AG08396 (cell line): ENCODE data around the gene P4HA1.
"Not testable (repeated sequence)": the region's sequence is repeated elsewhere in the genome, so short reads cannot be mapped to it uniquely, and the experiment has no call there.

Source experiments
- DNase-seq: peaks from one replicate; pipeline ENCODE4 v3.0.0; 2012; ENCODE audit warnings: low spot score, mixed read lengths

P4HA1 gene

GRCh38 chr10:73042130-73042529 lies 54.5 kb downstream of the P4HA1 start:
- no peak for DNase-seq

- peak; percentile 36 for DNase-seq
These were observed 57.0 kb downstream of the P4HA1 start for GRCh38 chr10:73039635-73040034.

DNA sequence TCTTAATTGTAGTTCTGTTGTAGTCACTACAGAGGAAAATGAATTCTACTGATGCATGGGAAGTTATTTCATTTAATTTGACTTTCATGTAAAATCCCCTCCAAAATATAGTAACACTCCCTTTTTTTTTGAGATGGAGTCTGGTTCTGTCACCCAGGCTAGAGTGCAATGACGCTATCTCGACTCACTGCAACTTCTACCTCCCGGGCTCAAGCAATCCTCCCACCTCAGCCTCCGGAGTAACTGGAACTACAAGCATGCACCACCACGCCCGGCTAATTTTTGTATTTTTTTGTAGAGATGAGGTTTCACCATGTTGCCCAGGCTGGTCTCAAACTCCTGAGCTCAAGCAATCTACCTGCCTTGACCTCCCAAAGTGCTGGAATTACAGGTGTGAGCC lies 60.4 kb downstream of the P4HA1 start:
- DNase-seq, result not testable (repeated sequence)

GRCh38 chr10:73032536-73032935 lies 64.1 kb downstream of the P4HA1 start:
- no peak for DNase-seq

DNA sequence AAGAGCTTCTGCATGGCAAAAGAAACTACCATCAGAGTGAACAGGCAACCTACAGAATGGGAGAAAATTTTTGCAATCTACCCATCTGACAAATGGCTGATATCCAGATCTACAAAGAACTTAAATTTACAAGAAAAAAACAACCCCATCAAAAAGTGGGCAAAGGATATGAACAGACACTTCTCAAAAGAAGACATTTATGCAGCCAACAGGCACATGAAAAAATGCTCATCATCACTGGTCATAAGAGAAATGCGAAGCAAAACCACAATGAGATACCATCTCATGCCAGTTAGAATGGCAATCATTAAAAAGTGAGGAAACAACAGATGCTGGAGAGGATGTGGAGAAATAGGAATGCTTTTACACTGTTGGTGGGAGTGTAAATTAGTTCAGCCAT lies 70.0 kb downstream of the P4HA1 start:
- not testable (repeated sequence) for DNase-seq

DNA sequence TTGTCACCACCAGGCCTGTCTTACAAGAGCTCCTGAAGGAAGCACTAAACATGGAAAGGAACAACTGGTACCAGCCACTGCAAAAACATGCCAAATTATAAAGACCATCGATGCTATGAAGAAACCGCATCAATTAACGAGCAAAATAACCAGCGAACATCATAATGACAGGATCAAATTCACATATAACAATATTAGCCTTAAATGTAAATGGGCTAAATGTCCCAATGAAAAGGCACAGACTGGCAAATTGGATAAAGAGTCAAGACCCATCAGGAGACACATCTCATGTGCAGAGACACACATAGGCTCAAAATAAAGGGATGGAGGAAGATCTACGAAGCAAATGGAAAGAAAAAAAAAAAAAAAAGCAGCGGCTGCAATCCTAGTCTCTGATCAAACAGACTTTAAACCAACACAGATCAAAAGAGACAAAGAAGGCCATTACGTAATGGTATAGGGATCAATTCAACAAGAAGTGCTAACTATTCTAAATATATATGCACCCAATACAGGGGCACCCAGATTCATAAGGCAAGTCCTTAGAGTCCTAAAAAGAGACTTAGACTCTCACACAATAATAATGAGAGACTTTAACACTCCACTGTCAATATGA lies 73.1 kb downstream of the P4HA1 start:
- not testable (repeated sequence) for DNase-seq

- DNase-seq, result not testable (repeated sequence)
These were observed 73.7 kb downstream of the P4HA1 start for GRCh38 chr10:73022961-73023360.

- not testable (repeated sequence) for DNase-seq
These were observed 75.0 kb downstream of the P4HA1 start for GRCh38 chr10:73021538-73022164.

- DNase-seq, result no peak
These were observed 75.6 kb downstream of the P4HA1 start for GRCh38 chr10:73021050-73021449.

- DNase-seq, result no peak
These were observed 77.6 kb downstream of the P4HA1 start for GRCh38 chr10:73019100-73019499.

DNA sequence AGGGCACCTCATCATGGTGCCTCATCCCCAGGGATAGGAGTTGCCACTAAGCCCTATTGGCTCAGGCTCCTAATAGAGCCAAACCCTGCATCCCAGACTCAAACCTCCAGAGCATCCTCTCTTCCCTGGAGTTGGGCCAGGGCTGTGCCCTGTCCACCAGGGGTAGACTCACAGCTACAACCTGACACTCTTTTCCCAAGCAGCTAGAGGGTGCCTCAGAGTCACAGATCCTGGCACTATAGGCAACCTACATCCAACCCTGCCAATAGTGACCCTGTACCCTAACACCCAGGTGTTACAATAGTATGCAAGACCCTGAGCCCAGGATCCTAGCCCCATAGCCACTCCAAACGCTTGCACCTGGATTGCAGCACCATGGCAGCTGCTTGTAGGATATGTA lies 78.0 kb downstream of the P4HA1 start:
- no peak for DNase-seq

GRCh38 chr10:73017955-73018480 lies 78.6 kb downstream of the P4HA1 start:
- peak; percentile 8 for DNase-seq

- DNase-seq, result no peak
These were observed 80.9 kb downstream of the P4HA1 start for GRCh38 chr10:73015779-73016178.

DNA sequence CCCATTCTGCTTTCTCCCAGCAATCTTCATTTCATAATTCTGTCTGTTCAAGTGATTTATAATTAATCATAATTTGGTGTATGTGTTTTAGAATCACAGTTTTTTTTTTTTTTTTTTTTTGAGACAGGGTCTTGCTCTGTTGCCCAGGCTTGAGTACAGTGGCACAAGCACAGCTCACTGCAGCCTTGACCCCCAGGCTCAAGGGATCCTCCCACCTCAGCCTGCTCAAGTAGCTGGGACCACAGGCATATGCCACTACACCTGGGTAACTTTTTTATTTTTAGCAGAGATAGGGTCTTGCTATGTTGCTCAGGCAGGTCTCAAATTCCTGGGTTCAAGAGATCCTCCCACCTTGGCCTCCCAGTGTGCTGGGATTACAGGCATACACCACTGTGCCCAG lies 92.8 kb downstream of the P4HA1 start:
- no peak for DNase-seq

GRCh38 chr10:73000973-73001372 lies 95.7 kb downstream of the P4HA1 start:
- no peak for DNase-seq

DNA sequence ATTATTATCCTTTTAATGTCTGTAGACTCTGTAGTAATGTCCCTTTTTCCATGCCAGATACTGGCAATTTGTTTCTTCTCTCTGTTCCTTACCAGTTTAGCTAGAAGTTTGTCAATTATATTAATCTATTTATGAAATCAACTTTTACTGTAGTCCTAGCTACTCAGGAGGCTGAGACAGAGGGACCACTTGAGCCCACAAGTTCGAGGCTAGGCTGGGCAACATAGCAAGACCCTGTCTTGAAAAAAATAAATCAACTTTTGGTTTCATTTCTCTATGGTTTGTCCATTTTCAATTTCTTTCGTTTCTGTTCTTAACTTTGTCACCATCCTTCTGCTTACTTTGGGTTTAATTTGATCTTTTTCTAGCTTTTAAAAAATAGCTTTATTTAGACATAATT lies 99.6 kb downstream of the P4HA1 start:
- DNase-seq, result no peak

GRCh38 chr10:72995459-72995858 lies 101.2 kb downstream of the P4HA1 start:
- not testable (repeated sequence) for DNase-seq

DNA sequence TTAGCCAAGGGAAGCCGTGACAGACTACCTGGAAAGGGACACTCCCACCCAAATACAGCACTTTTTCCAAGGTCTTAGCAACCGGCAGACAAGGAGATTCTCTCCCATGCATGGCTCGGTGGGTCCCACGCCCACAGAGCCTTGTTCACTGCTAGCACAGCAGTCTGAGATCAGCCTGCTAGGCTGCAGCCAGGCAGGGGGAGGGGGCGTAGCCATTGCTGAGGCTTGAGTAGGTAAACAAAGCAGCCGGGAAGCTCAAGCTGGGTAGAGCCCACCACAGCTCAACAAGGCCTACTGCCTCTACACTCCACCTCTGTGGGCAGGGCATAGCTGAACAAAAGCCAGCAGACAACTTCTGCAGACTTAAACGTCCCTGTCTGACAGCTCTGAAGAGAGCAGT lies 106.9 kb downstream of the P4HA1 start:
- not testable (repeated sequence) for DNase-seq

GRCh38 chr10:72984618-72985017 lies 112.0 kb downstream of the P4HA1 start:
- DNase-seq, result not testable (repeated sequence)

- no peak for DNase-seq
These were observed 114.7 kb downstream of the P4HA1 start for GRCh38 chr10:72981882-72982529.

DNA sequence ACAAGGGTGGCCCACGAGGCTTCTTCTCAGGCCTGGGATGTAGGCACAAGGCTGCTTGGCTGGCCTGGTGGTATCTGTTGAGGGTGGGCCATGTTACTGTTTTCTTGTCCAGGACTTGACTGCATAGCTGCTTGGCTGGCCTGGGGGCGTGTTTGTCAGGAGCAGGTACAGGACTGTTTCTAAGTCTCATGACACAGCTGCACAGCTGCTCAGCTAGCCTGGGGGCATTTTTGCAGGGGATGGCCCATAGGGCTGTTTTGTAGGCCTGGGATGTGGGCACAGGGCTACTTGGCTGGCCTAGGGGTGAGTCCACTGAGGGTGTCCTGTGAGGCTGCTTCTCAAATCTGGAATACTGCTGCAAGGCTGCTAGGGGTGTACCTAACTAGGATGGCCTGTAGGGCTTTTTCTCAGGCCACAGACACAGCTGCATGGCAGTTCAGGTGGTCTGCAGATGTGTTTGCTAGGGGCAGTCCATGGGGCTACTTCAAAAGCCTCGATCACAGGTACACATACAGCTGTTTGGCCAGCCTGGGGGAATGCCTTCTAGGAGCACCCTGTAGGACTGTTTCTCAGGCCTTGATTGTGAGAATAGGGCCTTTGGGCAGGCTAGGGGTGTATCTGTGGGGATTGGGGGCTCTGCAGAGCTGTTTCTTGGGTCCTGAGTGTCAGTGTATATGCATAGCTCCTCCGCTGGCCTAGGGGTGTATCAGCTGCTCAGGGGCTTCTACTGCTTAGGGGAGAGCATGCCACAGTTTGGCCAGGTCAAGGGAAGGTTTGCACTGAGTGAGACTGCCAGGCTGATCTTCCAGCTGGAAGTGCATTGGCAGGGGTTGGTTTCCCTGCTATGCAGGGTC lies 115.4 kb downstream of the P4HA1 start:
- no peak for DNase-seq

- DNase-seq, result no peak
These were observed 116.3 kb downstream of the P4HA1 start for GRCh38 chr10:72980348-72980747.
